Thoracic aorta (tissue), 2 donors: Measurements from ENCODE around the gene C16orf82. TPM values are rescaled to one million over a fixed set of nuclear protein-coding genes. Genes with fewer than 3 reads are reported as not detected.

Experiments used
- ATAC-seq: fragments of 150-250 bp; one replicate; pipeline ENCODE4 v1.8.0; 2017; ENCODE audit warnings: low read depth; ENCODE audit not compliant: insufficient number of reproducible peaks, low FRiP score
- DNase-seq: peaks from one replicate; pipeline ENCODE4 v3.0.0-alpha.2; 2020; ENCODE audit warnings: low spot score
- H3K27ac ChIP-seq, 2 donors: fragments of 200-600 bp; sonication (generic); 1 replicate in 1 of 2; 2 replicates in 1 of 2; pipeline ENCODE4 v1.5.1; 2016; ENCODE audit warnings: mild to moderate bottlenecking in 2 of 2, moderate library complexity in 2 of 2
- H3K27me3 ChIP-seq: fragments of 200-600 bp; sonication (generic); replicated peaks from 2 replicates; pipeline ENCODE4 v1.6.0; 2016; ENCODE audit warnings: mild to moderate bottlenecking; ENCODE audit not compliant: insufficient read depth
- H3K36me3 ChIP-seq: fragments of 200-600 bp; sonication (generic); one replicate; pipeline ENCODE4 v1.5.1; 2016
- H3K4me1 ChIP-seq, 2 donors: fragments of 200-600 bp; sonication (generic); 1 replicate in 1 of 2; 2 replicates in 1 of 2; pipeline versions ENCODE4 v1.5.1 to v1.6.0; 2016; ENCODE audit warnings: low read depth in 2 of 2, mild to moderate bottlenecking in 1 of 2; ENCODE audit not compliant: control insufficient read depth in 1 of 2
- H3K4me3 ChIP-seq: fragments of 200-600 bp; sonication (generic); 2 replicates; pipeline ENCODE4 v1.5.1; 2016; ENCODE audit warnings: mild to moderate bottlenecking
- H3K9me3 ChIP-seq: fragments of 200-600 bp; sonication (generic); 2 replicates; pipeline ENCODE4 v1.5.1; 2016
- CTCF ChIP-seq: fragments of 200-600 bp; sonication (generic); IDR thresholded peaks from one replicate; pipeline ENCODE4 v1.5.1; 2019; ENCODE audit warnings: antibody characterized with exemption
- total RNA-seq, 2 donors: library from RNA; depleted of rRNA; stranded (reverse); fragments of >200 nt; gene quantifications; one replicate each; pipeline versions ENCODE4 v1.1.0 to v1.2.3, GENCODE V29; 2016

The C16orf82 gene
- total RNA-seq, 2 donors from 2014 or later = not detected

- Histone ChIP-seq H3K4me3 (peak overlapping the region; percentile 66), H3K27me3 (no peaks in the 10 kb centered on the region), H3K9me3 (no peaks in the 10 kb centered on the region), H3K27ac (no peak overlapping the region), H3K36me3 (no peaks in the 10 kb centered on the region), H3K4me1 (no peaks in the 10 kb centered on the region)
- ATAC-seq (no peak), DNase-seq (no peak)
- TF ChIP-seq CTCF = no peak
These were observed 42.3 kb downstream of the C16orf82 start for GRCh38 chr16:27108826-27109665.

GRCh38 chr16:27109666-27110523 lies 43.2 kb downstream of the C16orf82 start:
- H3K27me3 ChIP-seq = no peaks in the 10 kb centered on the region
- peak overlapping the region; percentile 66 for H3K4me3 ChIP-seq
- no peaks in the 10 kb centered on the region for H3K36me3 ChIP-seq
- H3K9me3 ChIP-seq = no peaks in the 10 kb centered on the region
- H3K27ac ChIP-seq = no peak overlapping the region
- peak; percentile 3 for DNase-seq
- H3K4me1 ChIP-seq = no peaks in the 10 kb centered on the region
- peak; percentile 74 for TF ChIP-seq CTCF
- peak; percentile 26 for ATAC-seq

GRCh38 chr16:27110524-27110896 lies 43.8 kb downstream of the C16orf82 start:
- Histone ChIP-seq H3K27me3 (no peaks in the 10 kb centered on the region), H3K27ac (no peak overlapping the region), H3K4me3 (no peak overlapping the region), H3K36me3 (no peaks in the 10 kb centered on the region), H3K4me1 (no peaks in the 10 kb centered on the region), H3K9me3 (no peaks in the 10 kb centered on the region)
- TF ChIP-seq CTCF = no peak
- ATAC-seq (no peak), DNase-seq (no peak)

- Histone ChIP-seq H3K36me3 (no peaks in the 10 kb centered on the region), H3K9me3 (no peaks in the 10 kb centered on the region), H3K4me3 (no peak overlapping the region), H3K27me3 (no peaks in the 10 kb centered on the region), H3K4me1 (no peaks in the 10 kb centered on the region), H3K27ac (no peak overlapping the region)
- DNase-seq (no peak), ATAC-seq (no peak)
- no peak for TF ChIP-seq CTCF
These were observed 44.8 kb downstream of the C16orf82 start for GRCh38 chr16:27111486-27111885.
